ENCODE measurements around the gene PHF21A.

- TF ChIP-seq YY1 (IDR thresholded peaks at IDR 0.05; ENCODE audit: insufficient read depth, insufficient read length) (no peak), ZNF274 (IDR thresholded peaks at IDR 0.05; ENCODE audit: low read depth, low read length) (no peak)
Measured at GRCh38 chr11:46100670-46101069, 20.6 kb downstream of the PHF21A start.
